HEK293 (cell line): ENCODE results near the gene STX16.

ENCODE experiments used
- CTCF ChIP-seq: fragments of 450-650 bp; formaldehyde crosslinking; IDR thresholded peaks from 2 replicates; pipeline ENCODE4 v1.5.1; 2016; ENCODE audit warnings: missing biosample characterization, missing genetic modification characterization
- ZFP37 ChIP-seq: fragments of 450-650 bp; formaldehyde crosslinking; IDR thresholded peaks from 2 replicates; pipeline ENCODE4 v1.5.1; 2016; ENCODE audit warnings: missing biosample characterization, missing genetic modification characterization
- ZNF274 ChIP-seq, 2 experiments: fragments of 200-500 bp in 1 of 2; fragments of 450-650 bp in 1 of 2; sonication (Bioruptor generic) in 1 of 2; formaldehyde crosslinking in 1 of 2; IDR thresholded peaks; 2 replicates each; pipeline versions ENCODE4 v1.5.1 to v1.6.1; 2014 to 2016; ENCODE audit warnings: borderline replicate concordance in 1 of 2, inconsistent platforms in 1 of 2, low read length in 1 of 2, missing biosample characterization in 1 of 2, missing genetic modification characterization in 1 of 2
- ZNF302 ChIP-seq: fragments of 450-650 bp; formaldehyde crosslinking; IDR thresholded peaks from 2 replicates; pipeline ENCODE4 v1.5.1; 2016; ENCODE audit warnings: missing biosample characterization, missing genetic modification characterization, low read depth
- ZNF416 ChIP-seq: fragments of 450-650 bp; formaldehyde crosslinking; IDR thresholded peaks from 2 replicates; pipeline ENCODE4 v1.5.1; 2016; ENCODE audit warnings: missing biosample characterization, missing genetic modification characterization
- ZNF561 ChIP-seq: fragments of 450-650 bp; IDR thresholded peaks from 2 replicates; pipeline ENCODE4 v1.5.1; 2018; ENCODE audit warnings: missing biosample characterization, missing genetic modification characterization, borderline replicate concordance
- ZNF623 ChIP-seq: fragments of 450-650 bp; formaldehyde crosslinking; IDR thresholded peaks from 2 replicates; pipeline ENCODE4 v1.5.1; 2016; ENCODE audit warnings: missing biosample characterization, missing genetic modification characterization
- ZSCAN5A ChIP-seq: fragments of 450-650 bp; formaldehyde crosslinking; IDR thresholded peaks from 2 replicates; pipeline ENCODE4 v1.5.1; 2016; ENCODE audit warnings: missing biosample characterization, missing genetic modification characterization
- TF ChIP-seq, protein P1 (sequence below): fragments of 450-650 bp; formaldehyde crosslinking; IDR thresholded peaks from 2 replicates; pipeline ENCODE4 v1.5.1; 2016; ENCODE audit warnings: missing biosample characterization, missing genetic modification characterization

GRCh38 chr20:58666702-58667101 lies 15.6 kb downstream of the STX16 start:
- no peak for TF ChIP-seq ZNF561 (tag by site-specific recombination)
- TF ChIP-seq CTCF (tag by site-specific recombination), result no peak
- no peak for TF ChIP-seq ZNF274 (IDR thresholded peaks at IDR 0.05; ENCODE audit: low read length)
- no peak for TF ChIP-seq ZNF274 (tag by site-specific recombination; IDR thresholded peaks at IDR 0.05; ENCODE audit: borderline replicate concordance)
- no peak for TF ChIP-seq ZNF623 (tag by site-specific recombination)
- no peak for TF ChIP-seq ZFP37
- TF ChIP-seq ZSCAN5A (tag by site-specific recombination), result no peak
- TF ChIP-seq, protein P1, sequence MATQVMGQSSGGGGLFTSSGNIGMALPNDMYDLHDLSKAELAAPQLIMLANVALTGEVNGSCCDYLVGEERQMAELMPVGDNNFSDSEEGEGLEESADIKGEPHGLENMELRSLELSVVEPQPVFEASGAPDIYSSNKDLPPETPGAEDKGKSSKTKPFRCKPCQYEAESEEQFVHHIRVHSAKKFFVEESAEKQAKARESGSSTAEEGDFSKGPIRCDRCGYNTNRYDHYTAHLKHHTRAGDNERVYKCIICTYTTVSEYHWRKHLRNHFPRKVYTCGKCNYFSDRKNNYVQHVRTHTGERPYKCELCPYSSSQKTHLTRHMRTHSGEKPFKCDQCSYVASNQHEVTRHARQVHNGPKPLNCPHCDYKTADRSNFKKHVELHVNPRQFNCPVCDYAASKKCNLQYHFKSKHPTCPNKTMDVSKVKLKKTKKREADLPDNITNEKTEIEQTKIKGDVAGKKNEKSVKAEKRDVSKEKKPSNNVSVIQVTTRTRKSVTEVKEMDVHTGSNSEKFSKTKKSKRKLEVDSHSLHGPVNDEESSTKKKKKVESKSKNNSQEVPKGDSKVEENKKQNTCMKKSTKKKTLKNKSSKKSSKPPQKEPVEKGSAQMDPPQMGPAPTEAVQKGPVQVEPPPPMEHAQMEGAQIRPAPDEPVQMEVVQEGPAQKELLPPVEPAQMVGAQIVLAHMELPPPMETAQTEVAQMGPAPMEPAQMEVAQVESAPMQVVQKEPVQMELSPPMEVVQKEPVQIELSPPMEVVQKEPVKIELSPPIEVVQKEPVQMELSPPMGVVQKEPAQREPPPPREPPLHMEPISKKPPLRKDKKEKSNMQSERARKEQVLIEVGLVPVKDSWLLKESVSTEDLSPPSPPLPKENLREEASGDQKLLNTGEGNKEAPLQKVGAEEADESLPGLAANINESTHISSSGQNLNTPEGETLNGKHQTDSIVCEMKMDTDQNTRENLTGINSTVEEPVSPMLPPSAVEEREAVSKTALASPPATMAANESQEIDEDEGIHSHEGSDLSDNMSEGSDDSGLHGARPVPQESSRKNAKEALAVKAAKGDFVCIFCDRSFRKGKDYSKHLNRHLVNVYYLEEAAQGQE (tag by site-specific recombination), result no peak
- TF ChIP-seq ZNF302 (tag by site-specific recombination), result no peak
- no peak for TF ChIP-seq ZNF416
